Measurements from ENCODE around the gene KDM7A.

Gene KDM7A

GRCh38 chr7:140062118-140062527, 114.7 kb downstream of the KDM7A start (continued):
- TF ChIP-seq ZNF692 (tag by site-specific recombination; IDR thresholded peaks at IDR 0.05) (0 out of 2 replicates have a peak, but pooled peaks have one; percentile 7), ZNF610 (tag by site-specific recombination; IDR thresholded peaks at IDR 0.05; ENCODE audit: borderline replicate concordance) (no peak), IKZF3 (tag by site-specific recombination; IDR thresholded peaks at IDR 0.05) (no peak), SALL2 (tag by site-specific recombination; IDR thresholded peaks at IDR 0.05; ENCODE audit: borderline replicate concordance) (no peak), MZF1 (tag by site-specific recombination; IDR thresholded peaks at IDR 0.05; ENCODE audit: borderline replicate concordance) (no peak), HOXC10 (CRISPR knock-in tag; IDR thresholded peaks at IDR 0.05) (no peak), ZIC2 (tag by site-specific recombination; IDR thresholded peaks at IDR 0.05) (0 out of 2 replicates have a peak, but pooled peaks have one; percentile 29), ZNF175 (tag by site-specific recombination; IDR thresholded peaks at IDR 0.05) (no peak), ZEB2 (tag by site-specific recombination; IDR thresholded peaks at IDR 0.05) (no peak), OVOL3 (tag by site-specific recombination; IDR thresholded peaks at IDR 0.05) (no peak), ZNF26 (tag by site-specific recombination; IDR thresholded peaks at IDR 0.05) (no peak)

- H3K4me1 ChIP-seq (ENCODE audit: control insufficient read depth, insufficient read depth, low read length), result no peaks in the 10 kb centered on the region
- CTCF ChIA-PET, result interaction anchor here (0.6 kb wide), 1 partner anchor 284 kb away, joined by 3 read pairs; no protein-coding TSS in a partner anchor
- no peaks in the 10 kb centered on the region for H3K9me3 ChIP-seq (ENCODE audit: control insufficient read depth, insufficient read depth, low read depth, low read length)
- H3K36me3 ChIP-seq (ENCODE audit: control insufficient read depth in 2 of 2, insufficient read depth in 1 of 2, low read length in 2 of 2), result no peaks in the 10 kb centered on the region
- H3K4me3 ChIP-seq (ENCODE audit: low read depth, low read length), result no peak overlapping the region
- TF ChIP-seq ZNF664 (tag by site-specific recombination; IDR thresholded peaks at IDR 0.05), result no peak
- TF ChIP-seq ZNF548 (tag by site-specific recombination; IDR thresholded peaks at IDR 0.05), result no peak
- TF ChIP-seq PRDM6 (tag by site-specific recombination; IDR thresholded peaks at IDR 0.05), result no peak
- TF ChIP-seq GLIS2 (tag by site-specific recombination; IDR thresholded peaks at IDR 0.05), result no peak
- TF ChIP-seq PBX3 (CRISPR knock-in tag; IDR thresholded peaks at IDR 0.05), result no peak
- no peak for TF ChIP-seq ZNF600 (tag by site-specific recombination; IDR thresholded peaks at IDR 0.05)
- TF ChIP-seq ZNF18 (tag by site-specific recombination; IDR thresholded peaks at IDR 0.05), result no peak
- no peak for TF ChIP-seq ZBTB1 (tag by site-specific recombination; IDR thresholded peaks at IDR 0.05)
- TF ChIP-seq ZNF645 (tag by site-specific recombination; IDR thresholded peaks at IDR 0.05), result no peak
- POLR2A ChIA-PET, result no interaction called here
- no peak overlapping the region for H3K27ac ChIP-seq (ENCODE audit: extremely low read depth, low read depth, low read length)
These were observed 115.2 kb downstream of the KDM7A start for GRCh38 chr7:140061607-140061930.

All from HEK293 (cell line).